SK-N-SH (cell line): ENCODE measurements around the gene CNKSR2. TPM values are rescaled to one million over a fixed set of nuclear protein-coding genes. Genes with fewer than 3 reads are reported as not detected.

Experiments used
- CTCF ChIA-PET: fragments of 300-600, 350-600 bp; formaldehyde crosslinking; extraction: SDS; loops from one replicate; lab custom pipeline; 2021; lab: Yijun Ruan, JAX
- POLR2A ChIA-PET: fragments of 350-600 bp; sonication (Branson Sonifier 250); formaldehyde crosslinking; extraction: SDS; loops from one replicate; lab custom pipeline; 2020; ENCODE audit warnings: antibody characterized with exemption, inconsistent platforms; lab: Yijun Ruan, JAX
- DNase-seq: peaks from one replicate; pipeline ENCODE4 v3.0.0; 2012
- H2AFZ ChIP-seq: fragments of 200-600 bp; sonication (generic); 2 replicates; pipeline ENCODE4 v1.8.1; 2016; ENCODE audit warnings: antibody characterized with exemption, mild to moderate bottlenecking, low read depth
- H3F3A ChIP-seq: fragments of 200-600 bp; sonication (generic); replicated peaks from 2 replicates; pipeline ENCODE3; 2016; ENCODE audit warnings: antibody characterized with exemption, mild to moderate bottlenecking; ENCODE audit not compliant: insufficient read depth
- H3K27ac ChIP-seq, 2 experiments: fragments of 200-500 bp in 1 of 2; fragments of 200-600 bp in 1 of 2; sonication (Bioruptor generic) in 1 of 2; sonication (generic), shearing (Covaris generic) in 1 of 2; 2 replicates each; pipeline versions ENCODE4 v1.5.1 to v1.6.1; 2014 to 2016; ENCODE audit warnings: low read depth in 2 of 2, inconsistent platforms in 1 of 2, low read length in 1 of 2, mild to moderate bottlenecking in 1 of 2, mixed read lengths in 1 of 2
- H3K27me3 ChIP-seq: fragments of 200-600 bp; sonication (generic), shearing (Covaris generic); 2 replicates; pipeline ENCODE4 v1.6.1; 2016; ENCODE audit warnings: mixed run types; ENCODE audit not compliant: insufficient read depth
- H3K36me3 ChIP-seq, 2 experiments: fragments of 200-500 bp in 1 of 2; fragments of 200-600 bp in 1 of 2; sonication (Bioruptor generic) in 1 of 2; sonication (generic) in 1 of 2; replicated peaks in 1 of 2; 2 replicates each; pipeline versions ENCODE3 to v1.5.1; 2014 to 2016; ENCODE audit warnings: low read length in 1 of 2, mild to moderate bottlenecking in 1 of 2; ENCODE audit not compliant: insufficient read depth in 2 of 2, control insufficient read depth in 1 of 2
- H3K4me1 ChIP-seq, 2 experiments: fragments of 200-500 bp in 1 of 2; fragments of 200-600 bp in 1 of 2; sonication (Bioruptor generic) in 1 of 2; sonication (generic), shearing (Covaris generic) in 1 of 2; 2 replicates each; pipeline versions ENCODE4 v1.5.1 to v1.6.1; 2014 to 2016; ENCODE audit warnings: low read depth in 1 of 2, low read length in 1 of 2, mixed run types in 1 of 2; ENCODE audit not compliant: insufficient read depth in 2 of 2, control insufficient read depth in 1 of 2
- H3K4me2 ChIP-seq: fragments of 200-600 bp; sonication (generic), shearing (Covaris generic); 2 replicates; pipeline ENCODE4 v1.6.1; 2017; ENCODE audit warnings: mixed run types
- H3K4me3 ChIP-seq, 2 experiments: fragments of 200-500 bp in 1 of 2; fragments of 200-600 bp in 1 of 2; sonication (Bioruptor generic) in 1 of 2; sonication (generic), shearing (Covaris generic) in 1 of 2; 2 replicates each; pipeline versions ENCODE4 v1.5.1 to v1.8.1; 2014 to 2016; ENCODE audit warnings: low read depth in 2 of 2, inconsistent platforms in 1 of 2, low read length in 1 of 2, mild to moderate bottlenecking in 1 of 2, mixed read lengths in 1 of 2, moderate library complexity in 1 of 2
- H3K79me2 ChIP-seq: fragments of 200-600 bp; sonication (generic); 2 replicates; pipeline ENCODE4 v1.8.1; 2017; ENCODE audit warnings: mild to moderate bottlenecking; ENCODE audit not compliant: insufficient read depth
- H3K9ac ChIP-seq: fragments of 200-600 bp; sonication (generic); 2 replicates; pipeline ENCODE4 v1.6.1; 2017; ENCODE audit warnings: mixed run types
- H3K9me2 ChIP-seq: fragments of 200-600 bp; sonication (generic); 2 replicates; pipeline ENCODE4 v1.6.1; 2017; ENCODE audit warnings: mixed run types
- H3K9me3 ChIP-seq: fragments of 200-600 bp; sonication (generic); 2 replicates; pipeline ENCODE4 v1.6.1; 2017; ENCODE audit warnings: mixed run types, mild to moderate bottlenecking, moderate library complexity
- H4K20me1 ChIP-seq: fragments of 200-600 bp; sonication (generic); 2 replicates; pipeline ENCODE4 v1.6.1; 2017; ENCODE audit warnings: mild to moderate bottlenecking, mixed run types; ENCODE audit not compliant: insufficient read depth
- CHD2 ChIP-seq: fragments of 150-350 bp; IDR thresholded peaks from 2 replicates; pipeline ENCODE4 v1.6.1; 2018; ENCODE audit warnings: low read length; ENCODE audit not compliant: partially characterized antibody
- ELF1 ChIP-seq: IDR thresholded peaks from 2 replicates; pipeline ENCODE4 v1.4.0; 2012
- FOSL2 ChIP-seq: IDR thresholded peaks from 2 replicates; pipeline ENCODE4 v1.4.0; 2012; ENCODE audit warnings: low read depth, mild to moderate bottlenecking, moderate library complexity, borderline replicate concordance
- FOXM1 ChIP-seq: IDR thresholded peaks from 2 replicates; pipeline ENCODE4 v1.4.0; 2012; ENCODE audit warnings: low read depth, mild to moderate bottlenecking
- GABPA ChIP-seq: IDR thresholded peaks from 2 replicates; pipeline ENCODE4 v1.4.0; 2012; ENCODE audit warnings: low read depth, mild to moderate bottlenecking
- GATA2 ChIP-seq: sonication (generic); formaldehyde crosslinking; IDR thresholded peaks from 2 replicates; pipeline ENCODE4 v1.5.0; 2020; ENCODE audit warnings: mild to moderate bottlenecking, missing genetic modification reagents
- IRF3 ChIP-seq: fragments of 150-350 bp; IDR thresholded peaks from 2 replicates; pipeline ENCODE4 v1.6.1; 2016; ENCODE audit warnings: mild to moderate bottlenecking, low read depth, low read length
- JUND ChIP-seq: IDR thresholded peaks from 2 replicates; pipeline ENCODE4 v1.4.0; 2012
- MEF2A ChIP-seq: IDR thresholded peaks from 2 replicates; pipeline ENCODE4 v1.4.0; 2012; ENCODE audit warnings: low read depth, borderline replicate concordance
- MXI1 ChIP-seq: IDR thresholded peaks from 2 replicates; pipeline ENCODE4 v1.6.1; 2012; ENCODE audit warnings: mild to moderate bottlenecking, low read depth, low read length, improper control_type of control experiment
- NFIC ChIP-seq: IDR thresholded peaks from 2 replicates; pipeline ENCODE4 v1.4.0; 2012; ENCODE audit warnings: borderline replicate concordance
- NRF1 ChIP-seq: IDR thresholded peaks from 2 replicates; pipeline ENCODE4 v1.6.1; 2012; ENCODE audit warnings: low read depth, mild to moderate bottlenecking, low read length
- PBX3 ChIP-seq: IDR thresholded peaks from 2 replicates; pipeline ENCODE4; 2012
- POLR2AphosphoS5 ChIP-seq: IDR thresholded peaks from 2 replicates; pipeline ENCODE4 v1.6.1; 2012; ENCODE audit warnings: low read depth, low read length
- RFX5 ChIP-seq: IDR thresholded peaks from 2 replicates; pipeline ENCODE4 v1.6.1; 2012; ENCODE audit warnings: mild to moderate bottlenecking, improper control_type of control experiment, low read length
- RXRA ChIP-seq: IDR thresholded peaks from 2 replicates; pipeline ENCODE4 v1.4.0; 2012; ENCODE audit warnings: low read depth, mild to moderate bottlenecking, borderline replicate concordance
- SIN3A ChIP-seq: IDR thresholded peaks from 2 replicates; pipeline ENCODE4 v1.6.1; 2012; ENCODE audit warnings: low read depth, mild to moderate bottlenecking, low read length, moderate library complexity, borderline replicate concordance
- TAF1 ChIP-seq: IDR thresholded peaks from 2 replicates; pipeline ENCODE4 v1.6.1; 2012; ENCODE audit warnings: low read depth, mild to moderate bottlenecking, low read length, moderate library complexity, borderline replicate concordance
- TCF12 ChIP-seq: IDR thresholded peaks from 2 replicates; pipeline ENCODE4 v1.4.0; 2012
- YY1 ChIP-seq: IDR thresholded peaks from 2 replicates; pipeline ENCODE4 v1.4.0; 2012; ENCODE audit warnings: low read depth, mild to moderate bottlenecking
- WGBS: methylation state at CpG from one replicate; pipeline ENCODE4 v1.1.6; 2017; ENCODE audit warnings: low lambda C conversion rate; 5-methylcytosine and 5-hydroxymethylcytosine counted together
- polyA plus RNA-seq, 3 experiments: library from polyadenylated mRNA; depleted of rRNA; stranded (reverse); fragments of >200 nt; gene quantifications; 2 replicates each; pipeline ENCODE4 v1.2.3, GENCODE V29; 2012
- TF ChIP-seq, protein P1 (sequence below): IDR thresholded peaks from 2 replicates; pipeline ENCODE4 v1.4.0; 2012; ENCODE audit warnings: low read depth
- TF ChIP-seq, protein P2 (sequence below): IDR thresholded peaks from 2 replicates; pipeline ENCODE4 v1.4.0; 2012; ENCODE audit warnings: low read depth, borderline replicate concordance
- TF ChIP-seq, protein P3 (sequence below): IDR thresholded peaks from 2 replicates; pipeline ENCODE4 v1.4.0; 2012; ENCODE audit warnings: low read depth, borderline replicate concordance

Gene CNKSR2
- polyA plus RNA-seq, 1 of the 3 experiments (the other 2 are of a cell fraction) = 0.03 TPM

GRCh38 chrX:21660156-21660555 is 285.9 kb downstream of the CNKSR2 start (continued):
- no peak for TF ChIP-seq FOXM1
- TF ChIP-seq NRF1 = no peak
- TF ChIP-seq RFX5 = no peak
- TF ChIP-seq MEF2A = no peak
- no peak for TF ChIP-seq MXI1
- no peak for TF ChIP-seq POLR2AphosphoS5
- no peak for TF ChIP-seq ELF1

GRCh38 chrX:21661316-21661715 is 287.1 kb downstream of the CNKSR2 start:
- POLR2A ChIA-PET = no interaction called here
- H3K9ac ChIP-seq = no peak overlapping the region
- CTCF ChIA-PET = no interaction called here
- H3K9me3 ChIP-seq = no peaks in the 10 kb centered on the region
- no peaks in the 10 kb centered on the region for H3K4me1 ChIP-seq
- WGBS = 42% methylated on average over 6 of the region's 6 CpGs
- H3K9me2 ChIP-seq = no peaks in the 10 kb centered on the region
- H3K4me2 ChIP-seq = no peak overlapping the region
- H2AFZ ChIP-seq = no peak overlapping the region
- no peaks in the 10 kb centered on the region for H3K36me3 ChIP-seq
- no peaks in the 10 kb centered on the region for H4K20me1 ChIP-seq
- H3K79me2 ChIP-seq = no peaks in the 10 kb centered on the region
- H3K4me3 ChIP-seq = no peak overlapping the region
- TF ChIP-seq CHD2 (no peak), GABPA (no peak), POLR2AphosphoS5 (no peak), RXRA (no peak), JUND (no peak)
- H3K27me3 ChIP-seq = no peaks in the 10 kb centered on the region
- H3K27ac ChIP-seq = no peak overlapping the region
- DNase-seq = no peak
- no peaks in the 10 kb centered on the region for H3F3A ChIP-seq

- H3K27me3 ChIP-seq = no peaks in the 10 kb centered on the region
- H4K20me1 ChIP-seq = no peaks in the 10 kb centered on the region
- CTCF ChIA-PET = no interaction called here
- no peak overlapping the region for H2AFZ ChIP-seq
- H3K9me2 ChIP-seq = no peaks in the 10 kb centered on the region
- H3K4me1 ChIP-seq = no peaks in the 10 kb centered on the region
- POLR2A ChIA-PET = no interaction called here
- DNase-seq = no peak
- no peaks in the 10 kb centered on the region for H3F3A ChIP-seq
- WGBS = 27% methylated on average over 4 of the region's 4 CpGs
- H3K4me2 ChIP-seq = no peak overlapping the region
- TF ChIP-seq PBX3 (no peak), POLR2AphosphoS5 (no peak), NRF1 (no peak), TCF12 (no peak), TAF1 (no peak), IRF3 (no peak), NFIC (no peak), MEF2A (no peak), GATA2 (CRISPR knock-in tag) (no peak), FOSL2 (no peak), ELF1 (no peak), MXI1 (no peak), RFX5 (no peak), SIN3A (no peak), CHD2 (no peak), YY1 (no peak)
- TF ChIP-seq, protein P1, sequence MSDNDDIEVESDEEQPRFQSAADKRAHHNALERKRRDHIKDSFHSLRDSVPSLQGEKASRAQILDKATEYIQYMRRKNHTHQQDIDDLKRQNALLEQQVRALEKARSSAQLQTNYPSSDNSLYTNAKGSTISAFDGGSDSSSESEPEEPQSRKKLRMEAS = no peak
- TF ChIP-seq, protein P2, sequence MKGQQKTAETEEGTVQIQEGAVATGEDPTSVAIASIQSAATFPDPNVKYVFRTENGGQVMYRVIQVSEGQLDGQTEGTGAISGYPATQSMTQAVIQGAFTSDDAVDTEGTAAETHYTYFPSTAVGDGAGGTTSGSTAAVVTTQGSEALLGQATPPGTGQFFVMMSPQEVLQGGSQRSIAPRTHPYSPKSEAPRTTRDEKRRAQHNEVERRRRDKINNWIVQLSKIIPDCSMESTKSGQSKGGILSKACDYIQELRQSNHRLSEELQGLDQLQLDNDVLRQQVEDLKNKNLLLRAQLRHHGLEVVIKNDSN = no peak
- TF ChIP-seq, protein P3, sequence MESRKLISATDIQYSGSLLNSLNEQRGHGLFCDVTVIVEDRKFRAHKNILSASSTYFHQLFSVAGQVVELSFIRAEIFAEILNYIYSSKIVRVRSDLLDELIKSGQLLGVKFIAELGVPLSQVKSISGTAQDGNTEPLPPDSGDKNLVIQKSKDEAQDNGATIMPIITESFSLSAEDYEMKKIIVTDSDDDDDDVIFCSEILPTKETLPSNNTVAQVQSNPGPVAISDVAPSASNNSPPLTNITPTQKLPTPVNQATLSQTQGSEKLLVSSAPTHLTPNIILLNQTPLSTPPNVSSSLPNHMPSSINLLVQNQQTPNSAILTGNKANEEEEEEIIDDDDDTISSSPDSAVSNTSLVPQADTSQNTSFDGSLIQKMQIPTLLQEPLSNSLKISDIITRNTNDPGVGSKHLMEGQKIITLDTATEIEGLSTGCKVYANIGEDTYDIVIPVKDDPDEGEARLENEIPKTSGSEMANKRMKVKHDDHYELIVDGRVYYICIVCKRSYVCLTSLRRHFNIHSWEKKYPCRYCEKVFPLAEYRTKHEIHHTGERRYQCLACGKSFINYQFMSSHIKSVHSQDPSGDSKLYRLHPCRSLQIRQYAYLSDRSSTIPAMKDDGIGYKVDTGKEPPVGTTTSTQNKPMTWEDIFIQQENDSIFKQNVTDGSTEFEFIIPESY = no peak
- no peak overlapping the region for H3K27ac ChIP-seq
- H3K9me3 ChIP-seq = no peaks in the 10 kb centered on the region
- no peak overlapping the region for H3K9ac ChIP-seq
- H3K79me2 ChIP-seq = no peaks in the 10 kb centered on the region
- H3K4me3 ChIP-seq = no peak overlapping the region
- H3K36me3 ChIP-seq = no peaks in the 10 kb centered on the region
These were observed 288.5 kb downstream of the CNKSR2 start for GRCh38 chrX:21662761-21663160.
